HEK293 (cell line): ENCODE results near the gene ALDH18A1.
A peak's percentile ranks its signal among the peaks of the same experiment; 100 is the strongest.

Experiments
- AEBP2 ChIP-seq: fragments of 450-650 bp; formaldehyde crosslinking; IDR thresholded peaks from 2 replicates; pipeline ENCODE4 v1.5.1; 2016; ENCODE audit warnings: missing biosample characterization, missing genetic modification characterization, borderline replicate concordance
- GLIS1 ChIP-seq: fragments of 450-650 bp; formaldehyde crosslinking; IDR thresholded peaks from 2 replicates; pipeline ENCODE4 v1.5.1; 2016; ENCODE audit warnings: missing biosample characterization, missing genetic modification characterization
- PRDM6 ChIP-seq: fragments of 450-650 bp; formaldehyde crosslinking; IDR thresholded peaks from 2 replicates; pipeline ENCODE4 v1.5.1; 2017; ENCODE audit warnings: missing biosample characterization, missing genetic modification characterization
- SP2 ChIP-seq: fragments of 450-650 bp; formaldehyde crosslinking; IDR thresholded peaks from 2 replicates; pipeline ENCODE4 v1.5.1; 2016; ENCODE audit warnings: missing biosample characterization, missing genetic modification characterization
- ZBTB11 ChIP-seq: fragments of 450-650 bp; formaldehyde crosslinking; conservative IDR thresholded peaks from 2 replicates; pipeline ENCODE4 v1.5.1; 2016; ENCODE audit warnings: low read depth, missing biosample characterization, missing genetic modification characterization
- ZBTB20 ChIP-seq: fragments of 450-650 bp; formaldehyde crosslinking; IDR thresholded peaks from 2 replicates; pipeline ENCODE4 v1.5.1; 2016; ENCODE audit warnings: missing biosample characterization, missing genetic modification characterization
- ZBTB48 ChIP-seq: fragments of 450-650 bp; formaldehyde crosslinking; IDR thresholded peaks from 2 replicates; pipeline ENCODE4 v1.5.1; 2016; ENCODE audit warnings: missing biosample characterization, missing genetic modification characterization
- ZBTB8A ChIP-seq: fragments of 450-650 bp; formaldehyde crosslinking; IDR thresholded peaks from 2 replicates; pipeline ENCODE4 v1.5.1; 2016; ENCODE audit warnings: missing biosample characterization, missing genetic modification characterization
- ZFHX2 ChIP-seq: fragments of 450-650 bp; formaldehyde crosslinking; conservative IDR thresholded peaks from 2 replicates; pipeline ENCODE4 v1.5.1; 2016; ENCODE audit warnings: missing biosample characterization, missing genetic modification characterization
- ZIC2 ChIP-seq: fragments of 450-650 bp; formaldehyde crosslinking; IDR thresholded peaks from 2 replicates; pipeline ENCODE4 v1.5.1; 2016; ENCODE audit warnings: missing biosample characterization, missing genetic modification characterization
- ZNF10 ChIP-seq: fragments of 450-650 bp; formaldehyde crosslinking; IDR thresholded peaks from 2 replicates; pipeline ENCODE4 v1.5.1; 2017; ENCODE audit warnings: missing biosample characterization, missing genetic modification characterization
- ZNF16 ChIP-seq: fragments of 450-650 bp; formaldehyde crosslinking; IDR thresholded peaks from 2 replicates; pipeline ENCODE4 v1.5.1; 2016; ENCODE audit warnings: low read depth, missing biosample characterization, missing genetic modification characterization
- ZNF184 ChIP-seq: fragments of 450-650 bp; IDR thresholded peaks from 2 replicates; pipeline ENCODE4 v1.5.1; 2018; ENCODE audit warnings: missing biosample characterization, mild to moderate bottlenecking, missing genetic modification characterization
- ZNF221 ChIP-seq: fragments of 450-650 bp; formaldehyde crosslinking; IDR thresholded peaks from 2 replicates; pipeline ENCODE4 v1.5.1; 2017; ENCODE audit warnings: missing biosample characterization, missing genetic modification characterization, borderline replicate concordance
- ZNF239 ChIP-seq: fragments of 450-650 bp; formaldehyde crosslinking; IDR thresholded peaks from 2 replicates; pipeline ENCODE4 v1.5.1; 2016; ENCODE audit warnings: missing biosample characterization, missing genetic modification characterization
- ZNF280D ChIP-seq: fragments of 450-650 bp; formaldehyde crosslinking; IDR thresholded peaks from 2 replicates; pipeline ENCODE4 v1.5.1; 2016; ENCODE audit warnings: missing biosample characterization, missing genetic modification characterization
- ZNF362 ChIP-seq: fragments of 450-650 bp; formaldehyde crosslinking; IDR thresholded peaks from 2 replicates; pipeline ENCODE4 v1.5.1; 2016; ENCODE audit warnings: missing biosample characterization, missing genetic modification characterization
- ZNF561 ChIP-seq: fragments of 450-650 bp; IDR thresholded peaks from 2 replicates; pipeline ENCODE4 v1.5.1; 2018; ENCODE audit warnings: missing biosample characterization, missing genetic modification characterization, borderline replicate concordance
- ZNF664 ChIP-seq: fragments of 450-650 bp; formaldehyde crosslinking; IDR thresholded peaks from 2 replicates; pipeline ENCODE4 v1.5.1; 2016; ENCODE audit warnings: missing biosample characterization, missing genetic modification characterization
- ZNF837 ChIP-seq: fragments of 450-650 bp; formaldehyde crosslinking; IDR thresholded peaks from 2 replicates; pipeline ENCODE4 v1.5.1; 2016; ENCODE audit warnings: missing biosample characterization, missing genetic modification characterization
- TF ChIP-seq, protein P1 (sequence below): IDR thresholded peaks from 2 replicates; pipeline ENCODE4 v1.6.1; 2011; ENCODE audit warnings: mild to moderate bottlenecking, low read depth, low read length, borderline replicate concordance
- TF ChIP-seq, protein P2 (sequence below): fragments of 450-650 bp; formaldehyde crosslinking; IDR thresholded peaks from 2 replicates; pipeline ENCODE4 v1.5.1; 2016; ENCODE audit warnings: missing biosample characterization, missing genetic modification characterization

The ALDH18A1 gene

DNA sequence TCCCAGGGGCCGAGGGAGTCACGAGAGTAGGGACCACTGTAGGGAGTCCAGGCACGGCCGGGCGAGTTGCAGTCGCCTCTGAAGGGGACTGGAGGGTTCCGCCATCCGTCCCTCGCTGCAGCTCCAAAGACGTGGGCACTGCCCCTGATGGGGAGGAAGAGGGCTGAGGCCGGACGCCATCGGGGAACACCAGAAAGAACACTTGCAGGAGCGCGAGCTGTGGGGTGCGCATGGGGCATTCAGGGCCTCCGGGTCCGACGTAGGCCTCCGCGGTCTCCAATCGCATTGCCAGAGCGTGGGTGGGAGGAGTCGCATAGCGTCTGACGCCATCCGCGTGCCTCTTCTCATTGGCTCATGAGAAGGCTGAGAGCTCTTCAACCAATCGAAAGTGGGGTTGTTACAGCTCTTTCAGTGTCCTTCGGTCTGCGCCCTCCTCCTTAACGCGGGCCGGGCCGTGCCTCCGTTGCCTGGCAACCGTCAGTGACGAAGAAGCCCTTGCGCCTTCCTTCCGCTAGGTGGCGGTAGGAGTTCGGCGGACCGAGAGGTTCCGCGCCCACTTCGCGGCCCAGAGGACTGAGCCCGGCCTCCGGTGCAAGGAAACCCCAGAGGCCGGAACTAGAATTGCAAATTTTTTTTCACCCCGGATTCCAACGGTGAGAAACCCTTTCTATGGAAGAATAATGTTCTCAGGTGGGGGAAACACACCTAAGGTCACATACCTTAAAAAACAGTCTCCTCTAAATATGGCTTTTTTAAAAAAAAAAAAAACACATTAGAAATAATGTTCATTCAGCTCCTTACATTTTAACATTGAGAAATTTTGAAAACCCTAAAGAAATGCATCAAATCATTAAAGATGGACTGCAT lies 37.4 kb upstream of the ALDH18A1 start, which contains the start of gene TCTN3 (continued):
- TF ChIP-seq PRDM6 (tag by site-specific recombination): no peak
- TF ChIP-seq ZNF561 (tag by site-specific recombination): 0 out of 2 replicates have a peak, but pooled peaks have one; percentile 9
- TF ChIP-seq ZBTB48 (tag by site-specific recombination): peak; percentile 94
- peak; percentile 66; the same call in 1 of the 2 replicates for TF ChIP-seq ZNF362 (tag by site-specific recombination)
- no peak for TF ChIP-seq ZNF280D (tag by site-specific recombination)
- TF ChIP-seq, protein P1, sequence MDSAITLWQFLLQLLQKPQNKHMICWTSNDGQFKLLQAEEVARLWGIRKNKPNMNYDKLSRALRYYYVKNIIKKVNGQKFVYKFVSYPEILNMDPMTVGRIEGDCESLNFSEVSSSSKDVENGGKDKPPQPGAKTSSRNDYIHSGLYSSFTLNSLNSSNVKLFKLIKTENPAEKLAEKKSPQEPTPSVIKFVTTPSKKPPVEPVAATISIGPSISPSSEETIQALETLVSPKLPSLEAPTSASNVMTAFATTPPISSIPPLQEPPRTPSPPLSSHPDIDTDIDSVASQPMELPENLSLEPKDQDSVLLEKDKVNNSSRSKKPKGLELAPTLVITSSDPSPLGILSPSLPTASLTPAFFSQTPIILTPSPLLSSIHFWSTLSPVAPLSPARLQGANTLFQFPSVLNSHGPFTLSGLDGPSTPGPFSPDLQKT: no peak
- TF ChIP-seq ZBTB20: peak; percentile 84
- no peak for TF ChIP-seq ZNF221 (tag by site-specific recombination)
- no peak for TF ChIP-seq ZNF10 (tag by site-specific recombination)
- TF ChIP-seq, protein P2, sequence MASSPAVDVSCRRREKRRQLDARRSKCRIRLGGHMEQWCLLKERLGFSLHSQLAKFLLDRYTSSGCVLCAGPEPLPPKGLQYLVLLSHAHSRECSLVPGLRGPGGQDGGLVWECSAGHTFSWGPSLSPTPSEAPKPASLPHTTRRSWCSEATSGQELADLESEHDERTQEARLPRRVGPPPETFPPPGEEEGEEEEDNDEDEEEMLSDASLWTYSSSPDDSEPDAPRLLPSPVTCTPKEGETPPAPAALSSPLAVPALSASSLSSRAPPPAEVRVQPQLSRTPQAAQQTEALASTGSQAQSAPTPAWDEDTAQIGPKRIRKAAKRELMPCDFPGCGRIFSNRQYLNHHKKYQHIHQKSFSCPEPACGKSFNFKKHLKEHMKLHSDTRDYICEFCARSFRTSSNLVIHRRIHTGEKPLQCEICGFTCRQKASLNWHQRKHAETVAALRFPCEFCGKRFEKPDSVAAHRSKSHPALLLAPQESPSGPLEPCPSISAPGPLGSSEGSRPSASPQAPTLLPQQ: peak; percentile 62; the same call in 1 of the 2 replicates
- no peak for TF ChIP-seq ZNF664 (tag by site-specific recombination)
- peak; percentile 72 for TF ChIP-seq ZBTB8A (tag by site-specific recombination)
- TF ChIP-seq SP2 (tag by site-specific recombination): peak; percentile 99
- TF ChIP-seq ZNF184: no peak
- no peak for TF ChIP-seq AEBP2 (tag by site-specific recombination)
- no peak for TF ChIP-seq ZNF239 (tag by site-specific recombination)
- peak; percentile 54; the same call in 1 of the 2 replicates for TF ChIP-seq ZBTB11
- TF ChIP-seq GLIS1 (tag by site-specific recombination): peak; percentile 50; the same call in 1 of the 2 replicates
- TF ChIP-seq ZNF16: no peak
- TF ChIP-seq ZNF837: no peak
- TF ChIP-seq ZIC2 (tag by site-specific recombination): 0 out of 2 replicates have a peak, but pooled peaks have one; percentile 13
- peak; percentile 86 for TF ChIP-seq ZFHX2 (tag by site-specific recombination)
